Measurements from ENCODE around the gene UBE2E1. TPM values are rescaled to one million over a fixed set of nuclear protein-coding genes. Genes with fewer than 3 reads are reported as not detected.

UBE2E1 gene
- total and polyA plus RNA-seq, 2 of the 4 experiments (the other 2 are of a cell fraction), result 54.1 to 91.6 TPM

DNA sequence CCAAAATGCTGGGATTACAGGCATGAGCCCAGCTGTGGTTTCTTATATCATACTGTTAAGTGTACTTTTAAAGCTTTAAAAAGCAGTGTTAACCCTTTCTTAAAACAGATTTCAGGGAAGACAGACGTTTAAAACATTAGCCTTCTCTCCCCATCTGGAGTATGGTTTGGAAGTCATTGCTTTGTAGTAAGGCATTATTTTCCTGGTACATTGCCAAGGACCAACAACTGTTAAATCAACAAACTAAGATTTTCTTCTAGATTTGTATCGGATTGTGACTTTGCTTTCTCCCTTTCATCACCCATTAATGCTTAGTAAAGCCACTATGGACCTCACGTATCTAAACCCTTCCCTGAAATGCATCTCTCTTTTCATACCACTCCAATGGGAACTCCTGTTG, 50.5 kb downstream of the UBE2E1 start:
- no peak overlapping the region for H2BK5ac ChIP-seq (ENCODE audit: low read depth, low read length, poor library complexity, severe bottlenecking)
- no peak for ATAC-seq (ENCODE audit: low read depth)
- no peak overlapping the region for H2BK20ac ChIP-seq (ENCODE audit: low read depth, low read length)
- peaks cover 56% of the 10 kb centered on the region for H4K20me1 ChIP-seq (ENCODE audit: insufficient read depth, low read length)
- in situ Hi-C loops (cut with MboI; ENCODE audit: low sequenced_read_pairs) (no loop called here), intact Hi-C loops (cut with micrococcal nuclease) (no loop called here), dilution Hi-C loops (cut with HindIII; ENCODE audit: low sequenced_read_pairs, unreplicated experiment) (no loop called here)
- H3K36me3 ChIP-seq (ENCODE audit: control insufficient read depth, insufficient read depth, low read length), result peaks cover 4% of the 10 kb centered on the region
- no peak overlapping the region for H3K4me3 ChIP-seq (ENCODE audit: insufficient read depth, low read depth, low read length)
- DNase-seq, result peak; percentile 64
- no peak overlapping the region for H4K8ac ChIP-seq (ENCODE audit: low read depth in 2 of 2, low read length in 2 of 2)
- no peak overlapping the region for H3K9ac ChIP-seq (ENCODE audit: low read depth, low read length)
- no peak overlapping the region for H3K14ac ChIP-seq (replicated peaks; ENCODE audit: low read depth, low read length)
- peaks cover 22 to 76% of the 10 kb centered on the region in 2 experiments for H3K79me1 ChIP-seq (ENCODE audit: low read depth in 1 of 2, low read length in 2 of 2)
- no CpG with 5 or more reads among the region's 3 CpGs for WGBS, 2 experiments (ENCODE audit: extremely low coverage in 2 of 2, insufficient read length in 1 of 2)
- no peak overlapping the region for H2AFZ ChIP-seq (replicated peaks; ENCODE audit: low read length, poor library complexity)
- H3K4ac ChIP-seq (ENCODE audit: low read depth, low read length), result no peak overlapping the region
- H3K23ac ChIP-seq (ENCODE audit: low read depth, low read length), result no peak overlapping the region
- H3K56ac ChIP-seq (ENCODE audit: extremely low read depth, insufficient read depth, low read length), result no peak overlapping the region
- no peak overlapping the region for H2AK9ac ChIP-seq (replicated peaks; ENCODE audit: low read depth, low read length, poor library complexity)
- H3K27ac ChIP-seq (ENCODE audit: insufficient read depth, low read length), result no peak overlapping the region
- TF ChIP-seq MXI1 (IDR thresholded peaks at IDR 0.05; ENCODE audit: borderline replicate concordance, low read depth, low read length) (no peak), FOS (IDR thresholded peaks at IDR 0.05; ENCODE audit: low read depth, low read length) (no peak), POLR2A (IDR thresholded peaks at IDR 0.05; ENCODE audit: low read depth, low read length) (no peak), MAFK (IDR thresholded peaks at IDR 0.05; ENCODE audit: low read depth, low read length) (no peak), RCOR1 (IDR thresholded peaks at IDR 0.05; ENCODE audit: insufficient replicate concordance, low read length) (no peak)
- no peak overlapping the region for H4K91ac ChIP-seq (ENCODE audit: insufficient read depth, low read depth, low read length)
- H3K4me1 ChIP-seq (ENCODE audit: control insufficient read depth, insufficient read depth, low read length), result peaks cover 16% of the 10 kb centered on the region
- H3K18ac ChIP-seq (ENCODE audit: low read depth, low read length), result peak overlapping the region; percentile 34; the same call in 1 of the 2 replicates
- no peak overlapping the region for H4K5ac ChIP-seq (ENCODE audit: low read depth, low read length)
- POLR2A ChIA-PET (ENCODE audit: unreplicated experiment), result no interaction called here
- no peaks in the 10 kb centered on the region for H3K27me3 ChIP-seq (ENCODE audit: control insufficient read depth, insufficient read depth, low read length)
- peak overlapping the region; percentile 49; the same call in 1 of the 2 replicates for H3K4me2 ChIP-seq (ENCODE audit: low read depth, low read length)
- CTCF ChIA-PET, result no interaction called here
- H3K9me3 ChIP-seq (ENCODE audit: control insufficient read depth, insufficient read depth, low read length), result peaks cover 3% of the 10 kb centered on the region; the same call in 1 of the 2 replicates
- H2BK15ac ChIP-seq (ENCODE audit: low read depth, low read length), result no peak overlapping the region
- no peak overlapping the region for H2AK5ac ChIP-seq (ENCODE audit: low read depth, low read length)
- BruUV-seq (replicated peaks), result no TSS peak
- H2BK120ac ChIP-seq (ENCODE audit: low read depth, low read length), result no peak overlapping the region
- H3K9me1 ChIP-seq (ENCODE audit: insufficient read depth, low read length), result peaks cover 17% of the 10 kb centered on the region
